ENCODE results near the gene TRIM41. TPM values are rescaled to one million over a fixed set of nuclear protein-coding genes. Genes with fewer than 3 reads are reported as not detected.
"Not testable (repeated sequence)": the region's sequence is repeated elsewhere in the genome, so short reads cannot be mapped to it uniquely, and the experiment has no call there.

The TRIM41 gene
- total and polyA plus RNA-seq, 2 experiments from 2014 or later = 2.0 to 14.9 TPM

- 19% methylated on average over 8 of the region's 8 CpGs for WGBS (ENCODE audit: low lambda C conversion rate, missing lambda C conversion rate)
- TF ChIP-seq CTCF (IDR thresholded peaks at IDR 0.05; ENCODE audit: poor library complexity) = peak; percentile 13
- H3K4me2 ChIP-seq; H3K36me3 ChIP-seq (replicated peaks; ENCODE audit: insufficient read depth, low read depth); H3K27me3 ChIP-seq; H3K9me3 ChIP-seq (ENCODE audit: low read depth); H3K4me3 ChIP-seq; H4K20me1 ChIP-seq (ENCODE audit: insufficient read depth, poor library complexity, severe bottlenecking); H3K9me2 ChIP-seq (replicated peaks; ENCODE audit: insufficient read depth); H3K4me1 ChIP-seq (ENCODE audit: insufficient read depth): not testable (repeated sequence)
- Histone ChIP-seq H2AFZ (peak overlapping the region; percentile 50), H3K27ac (peak overlapping the region; percentile 83), H3K79me2 (peaks cover 13% of the 10 kb centered on the region)
- DNase-seq (ENCODE audit: low spot score) = peak; percentile 23
These were observed 44.3 kb downstream of the TRIM41 start for GRCh38 chr5:181267291-181267904.

GRCh38 chr5:181267907-181268306, 44.8 kb downstream of the TRIM41 start:
- H3K4me1 ChIP-seq (ENCODE audit: insufficient read depth); H3K4me3 ChIP-seq; H3K79me2 ChIP-seq; DNase-seq (ENCODE audit: low spot score); H3K9me2 ChIP-seq (replicated peaks; ENCODE audit: insufficient read depth); H3K9me3 ChIP-seq (ENCODE audit: low read depth); H4K20me1 ChIP-seq (ENCODE audit: insufficient read depth, poor library complexity, severe bottlenecking); H3K27me3 ChIP-seq; H3K4me2 ChIP-seq; H3K36me3 ChIP-seq (replicated peaks; ENCODE audit: insufficient read depth, low read depth): not testable (repeated sequence)
- H3K27ac ChIP-seq = peak overlapping the region; percentile 83
- H2AFZ ChIP-seq = peak overlapping the region; percentile 50
- 76% methylated on average over 12 of the region's 12 CpGs for WGBS (ENCODE audit: low lambda C conversion rate, missing lambda C conversion rate)

GRCh38 chr5:181271081-181271480, 48.0 kb downstream of the TRIM41 start:
- H3K4me3 ChIP-seq = no peak overlapping the region
- no peaks in the 10 kb centered on the region for H3K4me1 ChIP-seq (ENCODE audit: insufficient read depth)
- no peak overlapping the region for H2AFZ ChIP-seq
- TF ChIP-seq CTCF (IDR thresholded peaks at IDR 0.05; ENCODE audit: poor library complexity) = no peak
- no peak for TF ChIP-seq EZH2phosphoT487 (IDR thresholded peaks at IDR 0.05; ENCODE audit: low read depth, severe bottlenecking, unreplicated experiment)
- no peak for TF ChIP-seq EZH2 (IDR thresholded peaks at IDR 0.05; ENCODE audit: borderline replicate concordance)
- H4K20me1 ChIP-seq (ENCODE audit: insufficient read depth, poor library complexity, severe bottlenecking) = no peaks in the 10 kb centered on the region
- H3K4me2 ChIP-seq = no peak overlapping the region
- no peak for DNase-seq (ENCODE audit: low spot score)
- H3K9me2 ChIP-seq (replicated peaks; ENCODE audit: insufficient read depth) = no peaks in the 10 kb centered on the region
- H3K36me3 ChIP-seq (replicated peaks; ENCODE audit: insufficient read depth, low read depth) = no peaks in the 10 kb centered on the region
- H3K9me3 ChIP-seq (ENCODE audit: low read depth) = no peaks in the 10 kb centered on the region
- peaks cover 3% of the 10 kb centered on the region for H3K79me2 ChIP-seq
- 90% methylated on average over 3 of the region's 3 CpGs for WGBS (ENCODE audit: low lambda C conversion rate, missing lambda C conversion rate)
- H3K27ac ChIP-seq = no peak overlapping the region
- H3K27me3 ChIP-seq = no peaks in the 10 kb centered on the region

DNA sequence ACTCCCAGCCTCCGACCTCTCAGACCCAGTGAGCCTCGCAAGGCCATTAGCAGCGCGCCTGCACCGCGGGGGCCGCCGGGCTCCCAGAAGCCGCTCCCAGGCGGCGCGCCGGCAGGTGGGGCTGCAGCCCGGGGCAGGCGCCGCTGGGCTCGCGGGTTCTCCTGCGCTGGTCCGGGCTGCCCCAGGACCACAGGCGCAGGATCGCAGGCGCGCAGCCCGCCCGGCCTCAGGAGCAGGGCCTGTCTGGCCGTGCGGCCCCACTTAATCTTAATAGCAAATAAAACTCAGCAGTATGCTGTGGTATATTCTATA, 50.3 kb downstream of the TRIM41 start:
- H3K4me1 ChIP-seq (ENCODE audit: insufficient read depth); H3K27ac ChIP-seq; H3K79me2 ChIP-seq; H3K36me3 ChIP-seq (replicated peaks; ENCODE audit: insufficient read depth, low read depth); H3K27me3 ChIP-seq; H4K20me1 ChIP-seq (ENCODE audit: insufficient read depth, poor library complexity, severe bottlenecking); H3K9me2 ChIP-seq (replicated peaks; ENCODE audit: insufficient read depth); H3K4me3 ChIP-seq; H3K9me3 ChIP-seq (ENCODE audit: low read depth): not testable (repeated sequence)
- peak overlapping the region; percentile 60 for H2AFZ ChIP-seq
- peak; percentile 85 for DNase-seq (ENCODE audit: low spot score)
- WGBS (ENCODE audit: low lambda C conversion rate, missing lambda C conversion rate) = 7% methylated on average over 28 of the region's 28 CpGs
- TF ChIP-seq CTCF (IDR thresholded peaks at IDR 0.05; ENCODE audit: poor library complexity) = peak; percentile 44
- H3K4me2 ChIP-seq = peak overlapping the region; percentile 76
